Measurements from ENCODE around the gene ZSCAN23.

DNA sequence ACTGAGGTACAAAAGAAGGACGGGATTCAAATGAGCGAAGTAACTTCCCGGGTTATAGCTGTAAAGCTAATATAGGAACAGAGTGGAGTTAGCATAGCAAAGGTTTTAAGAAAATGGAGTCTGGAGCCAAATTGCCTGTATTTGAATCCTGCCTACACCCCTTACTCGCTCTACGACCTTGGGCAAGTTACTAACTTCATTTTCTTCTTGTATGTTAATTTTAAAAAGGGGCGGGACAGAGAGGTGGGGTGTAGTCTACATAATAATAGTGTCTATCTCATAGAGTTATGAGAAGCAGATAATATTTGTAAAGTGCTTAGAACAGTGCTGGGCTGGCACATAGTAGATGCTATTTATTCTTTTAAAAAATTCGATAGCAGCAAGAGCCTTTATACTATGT lies 705 bp downstream of the ZSCAN23 start:
- no peak for TF ChIP-seq CTCF (IDR thresholded peaks at IDR 0.05)
- TF ChIP-seq POLR2A (IDR thresholded peaks at IDR 0.05) = no peak
- no peak for TF ChIP-seq POLR2AphosphoS5 (IDR thresholded peaks at IDR 0.05)
- TF ChIP-seq EP300 (IDR thresholded peaks at IDR 0.05; ENCODE audit: low read depth) = no peak

All from transverse colon (tissue), 4 donors.